Activated CD8-positive, alpha-beta memory T cell treated with anti-CD3 and anti-CD28 coated beads, Interleukin-2, amount 50 U/mL, for 4 hours (primary cell): Measurements from ENCODE around the gene ZDHHC18.

Experiments
- DNase-seq: peaks from one replicate; pipeline ENCODE4 v3.0.0-alpha.2; 2020

ZDHHC18 gene

DNA sequence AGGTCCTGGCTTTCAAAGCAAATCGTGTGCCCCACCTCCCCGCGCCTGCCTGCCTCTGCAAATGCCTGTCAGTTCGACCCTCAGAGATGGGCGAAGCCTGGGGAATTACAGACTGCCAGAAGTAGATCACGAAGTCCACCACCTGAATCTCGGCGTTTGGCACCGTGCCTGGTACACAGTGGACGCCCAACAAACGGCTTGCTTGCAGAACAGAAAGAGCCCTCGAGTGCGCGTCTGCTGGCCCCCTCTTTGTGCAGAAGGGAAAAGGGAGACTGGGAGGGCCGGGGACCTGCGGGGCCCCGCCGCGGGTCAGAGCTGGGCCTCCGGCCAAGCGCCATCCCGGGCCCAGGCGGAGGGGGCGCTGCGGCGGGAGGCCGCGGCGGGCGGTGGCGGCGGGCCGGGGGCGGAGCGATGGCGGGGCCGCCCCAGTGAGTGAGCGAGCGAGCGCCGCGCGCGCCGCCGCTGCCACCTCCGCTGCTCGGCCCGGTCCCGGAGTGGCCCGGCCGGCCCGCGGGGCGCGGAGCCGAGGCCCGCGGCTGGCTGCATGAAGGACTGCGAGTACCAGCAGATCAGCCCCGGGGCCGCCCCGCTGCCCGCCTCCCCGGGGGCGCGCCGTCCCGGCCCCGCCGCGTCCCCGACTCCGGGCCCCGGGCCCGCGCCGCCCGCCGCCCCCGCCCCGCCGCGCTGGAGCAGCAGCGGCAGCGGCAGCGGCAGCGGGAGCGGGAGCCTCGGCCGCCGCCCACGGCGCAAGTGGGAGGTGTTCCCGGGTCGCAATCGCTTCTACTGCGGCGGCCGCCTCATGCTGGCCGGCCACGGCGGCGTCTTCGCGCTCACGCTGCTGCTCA lies at the start of gene ZDHHC18:
Gene ZDHHC18, plus strand, starts transcription at position 428 of the 845 bp plus-strand sequence. Its CDS starts 117 bp downstream, at position 545.
- DNase-seq: peak; percentile 74

DNA sequence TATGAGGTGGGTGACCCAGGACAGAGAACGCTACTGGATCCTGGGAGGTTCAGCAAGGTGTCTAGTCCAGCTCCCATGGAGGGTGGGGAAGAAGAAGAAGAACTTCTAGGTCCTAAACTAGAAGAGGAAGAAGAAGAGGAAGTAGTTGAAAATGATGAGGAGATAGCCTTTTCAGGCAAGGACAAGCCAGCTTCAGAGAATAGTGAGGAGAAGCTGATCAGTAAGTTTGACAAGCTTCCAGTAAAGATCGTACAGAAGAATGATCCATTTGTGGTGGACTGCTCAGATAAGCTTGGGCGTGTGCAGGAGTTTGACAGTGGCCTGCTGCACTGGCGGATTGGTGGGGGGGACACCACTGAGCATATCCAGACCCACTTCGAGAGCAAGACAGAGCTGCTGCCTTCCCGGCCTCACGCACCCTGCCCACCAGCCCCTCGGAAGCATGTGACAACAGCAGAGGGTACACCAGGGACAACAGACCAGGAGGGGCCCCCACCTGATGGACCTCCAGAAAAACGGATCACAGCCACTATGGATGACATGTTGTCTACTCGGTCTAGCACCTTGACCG lies 47.3 kb upstream of the ZDHHC18 start:
- no peak for DNase-seq

- DNase-seq: no peak
Observed at GRCh38 chr1:26780344-26780957, 46.0 kb upstream of the ZDHHC18 start.

GRCh38 chr1:26781206-26781825 lies 45.2 kb upstream of the ZDHHC18 start:
- DNase-seq: no peak

DNA sequence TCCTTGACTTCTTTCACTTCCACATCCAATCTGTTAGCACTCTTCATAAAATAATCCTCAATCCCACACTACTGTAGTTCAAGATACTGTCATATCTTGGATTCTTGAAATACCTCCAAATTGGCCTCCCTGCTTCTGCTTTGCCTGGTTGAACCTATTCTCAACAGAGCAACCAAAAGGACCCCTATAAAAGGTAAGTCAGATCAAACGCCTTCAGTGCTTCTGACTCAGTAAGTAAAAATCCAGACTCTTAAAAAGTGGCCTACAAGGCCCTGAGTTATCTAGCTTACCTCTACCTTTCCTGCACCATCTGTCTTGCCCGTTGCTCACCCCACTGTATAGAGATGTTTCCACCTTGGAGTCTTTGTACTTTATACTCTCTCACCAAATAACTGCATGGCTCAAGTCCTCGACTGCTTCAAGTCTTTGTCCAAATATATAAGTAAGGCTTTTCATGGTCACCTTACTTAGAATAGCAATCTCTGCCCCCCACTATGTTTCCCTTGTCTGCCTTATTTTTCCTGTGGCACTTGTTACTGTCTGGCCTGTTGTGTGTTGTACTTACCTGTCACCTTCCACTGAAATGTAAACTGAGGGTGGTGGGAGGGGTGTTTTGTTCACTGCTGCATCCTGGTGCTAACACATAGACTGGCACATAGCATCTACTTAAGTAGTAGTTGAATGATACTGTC lies 43.8 kb upstream of the ZDHHC18 start:
- DNase-seq: no peak

DNA sequence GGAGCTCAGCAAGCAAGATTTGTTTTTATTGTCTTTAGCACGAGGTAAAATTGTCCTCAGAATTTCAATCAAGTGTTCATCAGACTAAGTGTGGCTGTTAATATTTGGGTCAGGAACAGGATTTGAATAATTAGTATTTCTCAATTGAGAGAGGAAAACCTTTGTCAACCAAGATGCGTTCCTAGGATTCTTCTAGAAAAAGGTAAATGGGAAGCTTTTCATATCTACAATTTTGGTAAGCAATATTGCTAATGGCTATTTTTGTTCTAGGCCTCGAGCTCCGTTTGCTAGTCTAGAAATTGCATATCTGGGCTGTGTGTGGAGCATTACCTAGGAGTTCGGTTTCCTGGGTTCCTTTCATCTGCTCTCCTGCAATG lies 42.9 kb upstream of the ZDHHC18 start:
- no peak for DNase-seq

GRCh38 chr1:26784023-26784871 lies 42.2 kb upstream of the ZDHHC18 start:
- DNase-seq: no peak

- no peak for DNase-seq
Observed at GRCh38 chr1:26784886-26785285, 41.6 kb upstream of the ZDHHC18 start.

GRCh38 chr1:26785611-26786436 lies 40.7 kb upstream of the ZDHHC18 start:
- DNase-seq: no peak

DNA sequence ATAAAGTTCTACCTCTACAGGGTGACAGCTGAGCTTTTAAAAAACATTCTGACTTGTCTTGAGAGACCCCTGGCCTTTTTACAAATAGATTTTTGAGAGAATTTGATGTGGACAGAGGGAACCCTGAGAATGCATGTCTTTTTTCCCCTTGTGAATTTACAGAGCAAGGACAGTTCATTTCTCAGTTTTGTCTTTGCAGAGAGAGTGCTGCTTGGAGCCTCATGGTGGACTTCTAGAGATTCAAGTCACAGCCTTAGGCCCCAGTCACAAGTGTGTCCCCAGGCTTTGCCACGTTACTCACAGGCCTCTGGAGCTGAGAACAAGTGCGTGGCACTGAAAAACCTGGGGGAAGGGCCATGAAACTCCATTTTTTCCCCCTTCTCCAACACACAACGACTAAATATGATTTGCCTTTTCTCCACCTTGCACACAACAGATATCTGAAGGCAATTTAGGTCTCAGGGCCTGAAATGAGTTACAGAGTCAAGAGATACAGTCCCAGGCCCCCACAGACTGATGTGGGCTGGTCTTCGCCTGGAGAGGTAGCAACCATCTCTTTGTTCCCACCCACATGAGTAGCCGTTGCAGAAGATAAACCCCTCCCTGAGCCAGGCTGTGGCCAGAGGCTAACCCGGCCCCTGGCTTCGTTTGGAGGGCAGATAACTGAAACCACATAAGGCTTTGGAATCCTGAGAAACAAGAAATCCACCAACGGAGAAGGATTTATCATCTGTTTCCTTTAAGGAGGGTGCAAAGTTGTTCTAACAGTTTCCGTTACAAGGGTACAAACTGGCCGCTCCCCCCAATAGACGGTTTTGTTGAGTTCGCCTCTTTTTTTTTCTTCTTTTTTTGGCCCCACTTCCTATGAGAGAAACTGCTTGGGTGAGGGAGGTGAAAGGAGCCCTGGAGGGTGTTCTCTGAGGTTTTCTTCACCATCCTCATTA lies 39.8 kb upstream of the ZDHHC18 start:
- peak; percentile 30 for DNase-seq

DNA sequence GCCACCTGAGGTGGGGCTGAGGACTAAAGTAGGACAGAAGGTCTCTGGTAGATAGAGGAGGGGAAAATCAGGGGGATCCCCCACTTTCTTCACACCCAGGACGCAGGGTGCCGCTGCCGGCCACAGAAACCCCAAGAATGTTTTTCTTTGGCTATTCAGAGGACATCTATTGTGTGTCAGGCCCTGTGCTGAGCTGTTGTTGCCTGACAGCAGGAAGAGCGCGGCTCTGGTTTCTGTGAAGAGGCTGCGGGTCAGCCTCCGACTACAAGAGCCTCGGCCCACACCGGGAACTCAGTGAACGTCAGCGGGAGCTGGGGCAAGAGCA lies 39.1 kb upstream of the ZDHHC18 start:
- peak; percentile 64 for DNase-seq

- DNase-seq: peak; percentile 87
Observed at GRCh38 chr1:26787706-26788514, 38.6 kb upstream of the ZDHHC18 start, which contains the start of gene PIGV. TSS of gene PIGV (plus strand) at chr1:26787950. CDS start at chr1:26790816, 2,866 bp downstream.

DNA sequence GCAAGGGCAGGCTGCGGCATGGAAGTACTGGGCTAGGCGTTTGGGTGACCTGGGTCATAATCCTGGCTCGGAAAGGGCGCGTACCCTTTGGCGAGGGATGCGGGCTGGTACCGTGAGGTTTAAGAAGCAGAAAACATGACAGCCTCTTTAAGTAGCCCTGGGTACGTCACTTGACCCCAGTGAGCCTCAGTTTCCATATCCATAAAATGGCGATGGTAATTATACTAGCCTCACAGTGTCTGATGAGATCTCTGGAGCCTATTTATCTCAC lies 38.0 kb upstream of the ZDHHC18 start:
- DNase-seq: no peak

GRCh38 chr1:26788836-26789611 lies 37.5 kb upstream of the ZDHHC18 start:
- peak; percentile 87 for DNase-seq

- DNase-seq: no peak
Observed at GRCh38 chr1:26789612-26789865, 36.9 kb upstream of the ZDHHC18 start.

- DNase-seq: no peak
Observed at GRCh38 chr1:26789931-26790330, 36.6 kb upstream of the ZDHHC18 start.

GRCh38 chr1:26790551-26790953 lies 35.9 kb upstream of the ZDHHC18 start:
- no peak for DNase-seq

GRCh38 chr1:26791148-26791547 lies 35.3 kb upstream of the ZDHHC18 start:
- no peak for DNase-seq

DNA sequence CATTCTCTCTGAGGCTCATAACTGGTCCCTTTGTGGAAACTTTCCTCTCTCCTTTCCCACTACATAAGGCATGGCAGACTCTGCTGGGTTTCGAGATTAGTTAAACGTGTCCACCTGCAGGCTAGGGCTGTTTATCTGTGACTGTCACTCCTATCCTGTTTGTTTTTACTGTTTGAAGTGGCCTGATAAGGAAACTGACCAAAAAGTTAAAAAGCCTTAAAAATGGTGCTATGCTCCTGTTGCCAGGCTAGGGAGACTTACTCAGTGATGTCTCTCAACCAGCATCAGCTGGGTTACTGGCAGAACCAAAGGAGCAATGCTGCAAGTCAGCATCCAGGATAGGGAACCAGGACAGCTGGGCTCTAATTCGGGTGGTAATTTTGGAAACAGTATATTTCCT lies 34.9 kb upstream of the ZDHHC18 start:
- no peak for DNase-seq
